Gastroesophageal sphincter (tissue), 3 donors: ENCODE results near the gene TMEM117.

ENCODE experiments used
- CTCF ChIP-seq, 4 experiments: fragments of 200-600 bp in 2 of 4; fragments of 450-650 bp in 2 of 4; sonication (generic) in 1 of 4; IDR thresholded peaks; one replicate each; pipeline ENCODE4 v1.5.1; 2017 to 2019; ENCODE audit warnings: antibody characterized with exemption in 4 of 4, mild to moderate bottlenecking in 2 of 4, moderate library complexity in 2 of 4
- POLR2A ChIP-seq, 2 donors: fragments of 450-650 bp; IDR thresholded peaks; one replicate each; pipeline ENCODE4 v1.6.1; 2017; ENCODE audit warnings: antibody characterized with exemption in 2 of 2, mild to moderate bottlenecking in 2 of 2, moderate library complexity in 1 of 2

- TF ChIP-seq POLR2A (IDR thresholded peaks at IDR 0.05), result no peak
- TF ChIP-seq CTCF (IDR thresholded peaks at IDR 0.05), result no peak
Observed at GRCh38 chr12:44031472-44032185, 195.7 kb downstream of the TMEM117 start.
